Tibial artery (tissue), 4 donors: ENCODE measurements around the gene CHRM4.
A peak's percentile ranks its signal among the peaks of the same experiment; 100 is the strongest.

Experiments
- DNase-seq, 2 donors: peaks; one replicate each; pipeline ENCODE4 v3.0.0-alpha.2; 2019
- H3K27ac ChIP-seq, 2 donors: fragments of 200-600 bp; sonication (generic) in 1 of 2; 1 replicate in 1 of 2; 2 replicates in 1 of 2; pipeline ENCODE4 v1.5.1; 2018 to 2019; ENCODE audit warnings: mild to moderate bottlenecking in 1 of 2
- H3K27me3 ChIP-seq, 2 donors: fragments of 200-600 bp; sonication (generic) in 1 of 2; one replicate each; pipeline versions ENCODE4 v1.5.1 to v1.6.0; 2016 to 2019
- H3K36me3 ChIP-seq, 3 donors: fragments of 200-600 bp; sonication (generic) in 2 of 3; one replicate each; pipeline ENCODE4 v1.5.1; 2016 to 2019; ENCODE audit warnings: mild to moderate bottlenecking in 2 of 3
- H3K4me1 ChIP-seq, 4 donors: fragments of 200-600 bp; sonication (generic) in 2 of 4; 1 replicate in 3 of 4; 2 replicates in 1 of 4; pipeline ENCODE4 v1.5.1; 2016 to 2019
- H3K4me3 ChIP-seq, 2 donors: fragments of 200-600 bp; sonication (generic) in 1 of 2; 1 replicate in 1 of 2; 2 replicates in 1 of 2; pipeline ENCODE4 v1.5.1; 2018 to 2019; ENCODE audit warnings: mild to moderate bottlenecking in 2 of 2
- H3K9me3 ChIP-seq, 3 donors: fragments of 200-600 bp; sonication (generic) in 1 of 3; one replicate each; pipeline ENCODE4 v1.5.1; 2016 to 2019
- intact Hi-C: fragments of 100-400 bp; cut with DNase I; formaldehyde crosslinking; loops from one replicate; pipeline ENCODE4 v1.15.0; 2023; ENCODE audit warnings: low total_unique reads
- TF ChIP-seq, protein P1 (sequence below), 2 experiments: fragments of 200-600 bp in 1 of 2; fragments of 450-650 bp in 1 of 2; IDR thresholded peaks; one replicate each; pipeline ENCODE4 v1.5.1; 2017 to 2019; ENCODE audit warnings: antibody characterized with exemption in 2 of 2, mild to moderate bottlenecking in 1 of 2, moderate library complexity in 1 of 2

The CHRM4 gene

DNA sequence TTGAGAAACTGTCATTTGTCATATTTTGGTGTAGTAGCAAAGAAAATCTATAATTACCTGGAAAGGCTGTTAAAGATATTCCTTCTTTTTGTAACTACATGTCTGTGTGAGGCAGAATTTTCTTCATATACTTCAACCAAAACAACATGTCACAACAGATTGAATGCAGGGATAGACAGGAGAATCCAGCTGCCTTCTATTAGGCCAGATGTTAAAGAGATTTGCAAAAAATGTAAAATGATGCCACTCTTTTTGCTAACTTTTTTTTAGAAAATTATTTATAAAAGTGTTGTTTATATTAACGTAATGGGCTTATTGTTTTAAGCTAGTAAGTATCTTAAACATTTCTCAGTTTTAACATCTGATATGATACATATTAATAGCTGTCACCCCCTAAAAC is 31.6 kb downstream of the CHRM4 start:
- H3K4me1 ChIP-seq, result peaks cover 5 to 37% (median 31%) of the 10 kb centered on the region in 4 donors
- no peak for DNase-seq
- intact Hi-C loops, result no loop called here
- H3K4me3 ChIP-seq, result no peak overlapping the region
- no peaks in the 10 kb centered on the region for H3K9me3 ChIP-seq
- TF ChIP-seq, protein P1, sequence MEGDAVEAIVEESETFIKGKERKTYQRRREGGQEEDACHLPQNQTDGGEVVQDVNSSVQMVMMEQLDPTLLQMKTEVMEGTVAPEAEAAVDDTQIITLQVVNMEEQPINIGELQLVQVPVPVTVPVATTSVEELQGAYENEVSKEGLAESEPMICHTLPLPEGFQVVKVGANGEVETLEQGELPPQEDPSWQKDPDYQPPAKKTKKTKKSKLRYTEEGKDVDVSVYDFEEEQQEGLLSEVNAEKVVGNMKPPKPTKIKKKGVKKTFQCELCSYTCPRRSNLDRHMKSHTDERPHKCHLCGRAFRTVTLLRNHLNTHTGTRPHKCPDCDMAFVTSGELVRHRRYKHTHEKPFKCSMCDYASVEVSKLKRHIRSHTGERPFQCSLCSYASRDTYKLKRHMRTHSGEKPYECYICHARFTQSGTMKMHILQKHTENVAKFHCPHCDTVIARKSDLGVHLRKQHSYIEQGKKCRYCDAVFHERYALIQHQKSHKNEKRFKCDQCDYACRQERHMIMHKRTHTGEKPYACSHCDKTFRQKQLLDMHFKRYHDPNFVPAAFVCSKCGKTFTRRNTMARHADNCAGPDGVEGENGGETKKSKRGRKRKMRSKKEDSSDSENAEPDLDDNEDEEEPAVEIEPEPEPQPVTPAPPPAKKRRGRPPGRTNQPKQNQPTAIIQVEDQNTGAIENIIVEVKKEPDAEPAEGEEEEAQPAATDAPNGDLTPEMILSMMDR (IDR thresholded peaks at IDR 0.05), result no peak
- peaks cover 0 to 6% (median 0%) of the 10 kb centered on the region in 3 donors for H3K36me3 ChIP-seq
- no peaks in the 10 kb centered on the region for H3K27me3 ChIP-seq
- H3K27ac ChIP-seq, result peak overlapping the region in 1 of 2 donors; percentile 81

DNA sequence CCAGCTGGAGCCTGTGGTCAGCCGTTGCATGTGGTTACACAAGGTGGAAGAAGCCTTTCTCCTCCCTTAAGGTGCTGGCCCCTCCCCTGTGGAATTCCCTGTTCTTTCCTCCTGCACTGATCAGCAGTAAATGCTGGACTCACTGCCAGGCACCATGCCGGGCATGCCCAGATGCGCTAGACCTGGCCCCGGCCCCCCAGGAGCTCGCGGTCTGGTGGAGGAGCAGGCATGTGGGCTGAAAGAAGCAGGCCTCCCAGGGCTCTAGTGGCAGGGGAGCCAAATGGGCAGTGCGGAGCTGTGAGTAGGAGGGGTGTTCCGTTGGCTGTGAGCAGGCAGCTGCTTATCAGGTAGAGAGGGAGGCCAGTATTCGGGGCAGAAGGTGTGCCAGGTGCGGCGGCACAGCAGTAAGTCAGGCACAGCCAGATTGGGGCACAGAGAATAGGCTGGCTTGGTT is 34.1 kb downstream of the CHRM4 start:
- H3K4me3 ChIP-seq, result no peak overlapping the region
- TF ChIP-seq, protein P1 (IDR thresholded peaks at IDR 0.05), result no peak
- no peak overlapping the region for H3K27ac ChIP-seq
- no peaks in the 10 kb centered on the region for H3K27me3 ChIP-seq
- peaks cover 0 to 6% (median 0%) of the 10 kb centered on the region in 3 donors for H3K36me3 ChIP-seq
- intact Hi-C loops, result no loop called here
- no peaks in the 10 kb centered on the region for H3K9me3 ChIP-seq
- peaks cover 5 to 25% (median 21%) of the 10 kb centered on the region in 4 donors for H3K4me1 ChIP-seq
- no peak for DNase-seq

DNA sequence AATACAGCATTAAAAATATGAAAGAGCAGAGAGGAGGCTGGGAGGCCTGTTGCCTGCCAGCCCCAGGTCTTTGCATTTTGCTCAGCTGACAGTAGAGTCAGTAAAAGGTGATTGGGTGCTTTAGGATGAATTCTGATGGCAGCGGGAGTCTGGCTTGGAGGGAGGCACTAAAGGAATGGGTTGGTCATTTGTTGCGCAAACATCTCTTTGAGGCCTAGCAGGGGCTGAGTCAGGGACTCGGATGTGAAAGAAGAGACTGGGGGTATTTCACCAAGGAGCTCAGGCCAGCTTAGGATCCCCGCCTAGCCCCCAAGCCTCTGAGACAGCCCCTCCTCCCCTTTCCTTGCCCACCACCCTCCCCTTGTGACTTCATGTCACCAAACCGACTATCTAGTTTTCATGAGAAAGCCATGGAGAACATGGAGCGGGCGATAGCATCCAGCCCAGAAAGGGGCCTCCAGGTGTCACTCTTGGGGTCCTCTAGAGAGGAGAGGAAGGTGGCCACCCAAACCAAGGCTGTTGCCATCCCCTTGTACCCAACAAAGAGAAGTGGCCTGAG is 34.6 kb downstream of the CHRM4 start:
- intact Hi-C loops, result no loop called here
- TF ChIP-seq, protein P1 (IDR thresholded peaks at IDR 0.05), result no peak
- Histone ChIP-seq H3K4me3 (no peak overlapping the region), H3K9me3 (no peaks in the 10 kb centered on the region), H3K36me3 (peaks cover 0 to 6% (median 0%) of the 10 kb centered on the region in 3 donors), H3K27me3 (no peaks in the 10 kb centered on the region), H3K27ac (no peak overlapping the region), H3K4me1 (peaks cover 5 to 25% (median 18%) of the 10 kb centered on the region in 4 donors)
- DNase-seq, result no peak

DNA sequence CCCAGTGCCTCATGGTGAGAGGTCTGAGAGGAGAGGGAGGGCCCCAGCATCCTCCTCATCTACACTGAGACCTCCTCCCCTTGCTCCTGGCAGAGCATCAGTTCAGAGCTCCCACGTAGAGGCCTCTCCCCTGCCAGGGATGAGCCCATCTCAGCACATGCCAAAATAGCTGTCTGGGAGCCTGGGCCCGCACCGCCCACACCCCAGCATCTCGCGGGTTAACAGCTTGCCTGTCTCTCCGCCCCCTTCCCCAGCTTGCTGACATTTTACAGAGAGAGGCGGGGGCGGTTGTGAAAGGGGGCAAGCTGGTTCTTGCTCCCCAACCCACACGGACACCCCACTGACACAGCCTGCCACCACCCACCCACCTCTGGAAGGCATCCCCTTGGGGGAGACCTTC is 37.9 kb downstream of the CHRM4 start:
- peaks cover 0 to 35% (median 10%) of the 10 kb centered on the region in 4 donors for H3K4me1 ChIP-seq
- intact Hi-C loops, result no loop called here

DNA sequence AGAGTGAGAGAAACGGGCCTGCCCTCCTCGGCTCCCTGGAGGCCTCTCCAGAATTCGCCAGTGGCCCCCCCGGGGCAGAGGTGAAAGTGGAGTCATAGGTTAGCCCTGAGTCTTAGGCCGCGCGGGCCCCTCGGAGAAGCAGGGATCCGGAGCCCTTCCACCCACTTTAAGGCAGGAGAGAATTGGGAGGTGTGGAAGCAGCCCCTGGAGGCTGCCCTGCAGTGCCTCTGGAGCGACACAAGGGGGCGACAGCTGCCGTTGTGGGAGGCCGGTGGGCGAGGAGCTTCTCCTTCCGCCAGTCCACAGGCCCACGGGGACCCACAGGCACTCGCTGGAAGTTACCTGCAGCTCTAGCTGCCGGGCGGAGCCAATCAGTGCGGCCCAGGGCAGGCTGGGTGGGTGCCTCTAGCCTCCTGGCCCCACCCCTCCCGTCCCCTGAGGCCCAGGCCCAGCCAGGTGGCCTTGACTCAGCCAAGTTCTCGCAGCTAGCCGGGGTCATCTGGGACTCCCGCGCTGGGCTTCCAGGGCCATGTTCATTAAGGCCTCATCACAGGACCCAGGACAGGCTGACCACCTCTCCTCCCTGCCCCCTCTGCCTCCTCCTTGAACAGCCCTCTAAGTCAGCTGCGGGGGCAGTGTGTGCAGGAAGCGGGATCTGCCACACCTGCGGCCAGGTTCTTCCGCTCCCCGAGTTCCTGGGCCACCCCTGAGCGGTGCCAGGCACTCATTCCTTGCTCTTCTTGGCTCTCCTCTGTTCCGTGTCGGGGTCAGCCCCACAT is 39.3 kb downstream of the CHRM4 start:
- TF ChIP-seq, protein P1 (IDR thresholded peaks at IDR 0.05), result peak; percentile 62 to 81
- no peak overlapping the region for H3K27ac ChIP-seq
- DNase-seq, result no peak
- H3K9me3 ChIP-seq, result no peaks in the 10 kb centered on the region
- no peak overlapping the region for H3K4me3 ChIP-seq
- peaks cover 0 to 46% (median 19%) of the 10 kb centered on the region in 4 donors for H3K4me1 ChIP-seq
- peaks cover 0 to 6% (median 0%) of the 10 kb centered on the region in 3 donors for H3K36me3 ChIP-seq
- H3K27me3 ChIP-seq, result no peaks in the 10 kb centered on the region
- intact Hi-C loops, result no loop called here

More for the DNA sequence above, 37.9 kb downstream of the CHRM4 start:
- Histone ChIP-seq H3K27ac (no peak overlapping the region), H3K9me3 (no peaks in the 10 kb centered on the region), H3K36me3 (peaks cover 0 to 6% (median 0%) of the 10 kb centered on the region in 3 donors), H3K27me3 (no peaks in the 10 kb centered on the region), H3K4me3 (no peak overlapping the region)
- DNase-seq, result no peak
- TF ChIP-seq, protein P1 (IDR thresholded peaks at IDR 0.05), result no peak
